ENCODE data around the gene CREG2.

The CREG2 gene

DNA sequence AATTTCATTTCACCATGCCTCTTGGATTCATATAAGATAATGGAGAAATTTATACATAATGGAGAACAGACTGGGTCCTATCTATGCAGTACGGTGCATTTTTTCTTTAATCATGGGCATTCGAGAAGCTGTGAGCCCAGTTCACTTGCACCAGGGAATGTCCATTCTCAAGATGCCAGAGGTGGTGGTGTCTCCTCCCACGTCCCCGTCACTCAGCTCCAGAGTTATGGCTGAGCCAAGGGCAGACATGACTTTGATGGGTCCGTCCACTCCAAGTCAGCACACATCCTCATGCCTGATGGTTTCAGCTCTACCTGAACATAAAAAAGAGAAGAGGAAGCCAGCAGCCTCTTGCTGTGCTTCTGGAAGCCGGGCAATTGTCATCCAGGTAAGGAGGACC lies 42.1 kb upstream of the CREG2 start:
- no peak for DNase-seq (ENCODE audit: extremely low read depth, low read depth)
- TF ChIP-seq, protein P1, sequence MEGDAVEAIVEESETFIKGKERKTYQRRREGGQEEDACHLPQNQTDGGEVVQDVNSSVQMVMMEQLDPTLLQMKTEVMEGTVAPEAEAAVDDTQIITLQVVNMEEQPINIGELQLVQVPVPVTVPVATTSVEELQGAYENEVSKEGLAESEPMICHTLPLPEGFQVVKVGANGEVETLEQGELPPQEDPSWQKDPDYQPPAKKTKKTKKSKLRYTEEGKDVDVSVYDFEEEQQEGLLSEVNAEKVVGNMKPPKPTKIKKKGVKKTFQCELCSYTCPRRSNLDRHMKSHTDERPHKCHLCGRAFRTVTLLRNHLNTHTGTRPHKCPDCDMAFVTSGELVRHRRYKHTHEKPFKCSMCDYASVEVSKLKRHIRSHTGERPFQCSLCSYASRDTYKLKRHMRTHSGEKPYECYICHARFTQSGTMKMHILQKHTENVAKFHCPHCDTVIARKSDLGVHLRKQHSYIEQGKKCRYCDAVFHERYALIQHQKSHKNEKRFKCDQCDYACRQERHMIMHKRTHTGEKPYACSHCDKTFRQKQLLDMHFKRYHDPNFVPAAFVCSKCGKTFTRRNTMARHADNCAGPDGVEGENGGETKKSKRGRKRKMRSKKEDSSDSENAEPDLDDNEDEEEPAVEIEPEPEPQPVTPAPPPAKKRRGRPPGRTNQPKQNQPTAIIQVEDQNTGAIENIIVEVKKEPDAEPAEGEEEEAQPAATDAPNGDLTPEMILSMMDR (IDR thresholded peaks at IDR 0.05; ENCODE audit: low read depth, low read length), result no peak

GRCh38 chr2:101428422-101429176 lies 41.3 kb upstream of the CREG2 start:
- TF ChIP-seq, protein P1 (IDR thresholded peaks at IDR 0.05; ENCODE audit: low read depth, low read length), result no peak
- DNase-seq (ENCODE audit: extremely low read depth, low read depth), result no peak

- DNase-seq (ENCODE audit: extremely low read depth, low read depth), result no peak
- TF ChIP-seq, protein P1 (IDR thresholded peaks at IDR 0.05; ENCODE audit: low read depth, low read length), result no peak
These were observed 40.4 kb upstream of the CREG2 start for GRCh38 chr2:101427743-101428142.

DNA sequence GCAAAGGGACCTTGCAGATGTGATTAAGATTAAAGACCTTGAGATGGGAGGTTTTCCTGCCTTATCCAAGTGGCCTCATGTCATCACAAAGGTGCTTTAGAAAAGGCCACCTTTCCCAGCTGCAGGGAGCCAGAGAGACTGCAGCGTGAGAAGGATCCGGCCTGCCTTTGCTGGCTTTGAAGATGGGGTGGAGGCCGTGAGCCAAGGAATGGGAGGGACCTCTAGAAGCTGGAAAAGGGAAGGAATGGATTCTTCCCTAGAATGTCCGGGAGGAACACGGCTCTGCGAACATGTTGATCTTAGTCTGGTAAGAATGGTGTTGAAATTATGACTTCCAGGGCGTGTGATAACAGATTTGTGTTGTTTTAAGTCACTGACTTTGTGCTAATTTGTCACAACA lies 39.9 kb upstream of the CREG2 start:
- TF ChIP-seq, protein P1 (IDR thresholded peaks at IDR 0.05; ENCODE audit: low read depth, low read length), result no peak

GRCh38 chr2:101426822-101427221 lies 39.5 kb upstream of the CREG2 start:
- no peak for DNase-seq (ENCODE audit: extremely low read depth, low read depth)
- TF ChIP-seq, protein P1 (IDR thresholded peaks at IDR 0.05; ENCODE audit: low read depth, low read length), result no peak

More for the DNA sequence above, 39.9 kb upstream of the CREG2 start:
- DNase-seq (ENCODE audit: extremely low read depth, low read depth), result no peak

DNA sequence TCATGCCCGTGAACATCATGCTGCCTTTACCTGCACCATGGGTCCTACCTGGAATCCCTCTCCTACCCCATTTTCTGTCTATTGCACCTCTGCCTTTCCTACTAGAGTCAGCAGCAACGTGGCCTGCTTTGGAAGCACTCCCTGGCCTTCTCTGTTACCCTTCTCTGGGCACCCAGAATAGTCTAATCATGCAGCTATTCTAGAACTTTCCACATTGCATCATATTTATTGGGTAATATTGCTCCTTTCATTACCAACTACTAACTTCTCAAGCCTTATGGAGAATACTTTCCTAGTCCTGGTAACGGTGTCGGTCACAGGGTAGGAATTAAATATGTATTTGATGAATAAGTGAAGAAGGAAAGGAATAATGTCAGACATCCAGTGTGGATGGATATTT lies 33.3 kb upstream of the CREG2 start:
- TF ChIP-seq, protein P1 (IDR thresholded peaks at IDR 0.05; ENCODE audit: low read depth, low read length), result no peak
- no peak for DNase-seq (ENCODE audit: extremely low read depth, low read depth)

DNA sequence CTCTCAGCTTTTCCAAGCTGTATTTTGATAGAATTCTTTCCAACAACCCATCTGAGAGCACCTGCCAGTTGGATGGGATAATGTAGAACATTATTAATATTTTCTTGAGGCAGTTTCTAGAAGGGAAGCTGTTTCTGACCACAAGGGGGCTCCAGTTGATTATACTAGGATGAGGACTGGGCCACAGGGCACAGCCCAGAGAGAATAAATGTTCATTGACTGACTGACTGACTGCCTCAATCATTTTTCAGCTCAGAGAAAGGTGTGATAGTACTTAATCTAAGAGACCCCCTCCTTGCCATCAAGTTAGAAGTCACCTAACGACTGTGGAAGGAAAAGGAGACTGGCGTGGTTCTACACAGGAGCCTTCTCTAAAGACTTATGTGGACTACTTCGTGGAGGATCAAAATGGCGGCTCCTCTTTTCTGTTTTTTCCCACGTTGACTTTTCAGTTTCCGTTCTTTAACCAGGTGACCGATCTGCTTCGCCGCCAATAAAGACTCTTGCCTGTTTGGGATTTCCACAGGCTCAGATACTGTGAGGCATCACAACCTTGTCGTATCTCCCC lies 31.9 kb upstream of the CREG2 start:
- peak; percentile 39 for DNase-seq (ENCODE audit: extremely low read depth, low read depth)
- TF ChIP-seq, protein P1 (IDR thresholded peaks at IDR 0.05; ENCODE audit: low read depth, low read length), result peak; percentile 73

Data from AG09319 (cell line).